LNCAP (cell line): Measurements from ENCODE around the gene PRR20G.

Experiments used
- CTCF ChIP-seq: fragments of 450-650 bp; IDR thresholded peaks from 2 replicates; pipeline ENCODE4 v1.5.1; 2017; ENCODE audit warnings: mild to moderate bottlenecking

Gene PRR20G

GRCh38 chr3:127237835-127238234 is 50.0 kb downstream of the PRR20G start:
- TF ChIP-seq CTCF, result no peak

GRCh38 chr3:127235706-127236105 is 52.1 kb downstream of the PRR20G start:
- no peak for TF ChIP-seq CTCF

- no peak for TF ChIP-seq CTCF
These were observed 53.1 kb downstream of the PRR20G start for GRCh38 chr3:127234778-127235177.
